CD4-positive, alpha-beta T cell treated with Interleukin-6 for 4 hours (primary cell): Measurements from ENCODE around the gene FAM149A.

Experiments used
- DNase-seq: peaks from one replicate; pipeline ENCODE4 v3.0.0-alpha.2; 2020; ENCODE audit warnings: mixed read lengths

Gene FAM149A

GRCh38 chr4:186105647-186106321 lies 1.3 kb downstream of the FAM149A start:
- no peak for DNase-seq

- DNase-seq = no peak
These were observed 3.4 kb downstream of the FAM149A start for GRCh38 chr4:186107947-186108346.

GRCh38 chr4:186108391-186108790 lies 3.9 kb downstream of the FAM149A start:
- no peak for DNase-seq

- DNase-seq = no peak
These were observed 4.7 kb downstream of the FAM149A start for GRCh38 chr4:186109245-186109644.

- no peak for DNase-seq
These were observed 12.2 kb downstream of the FAM149A start for GRCh38 chr4:186116697-186117096.

- no peak for DNase-seq
These were observed 14.1 kb downstream of the FAM149A start for GRCh38 chr4:186118582-186118981.

- no peak for DNase-seq
These were observed 16.6 kb downstream of the FAM149A start for GRCh38 chr4:186121057-186121456.

GRCh38 chr4:186128842-186129241 lies 24.3 kb downstream of the FAM149A start:
- no peak for DNase-seq

- no peak for DNase-seq
These were observed 27.4 kb downstream of the FAM149A start for GRCh38 chr4:186131935-186132334.

- DNase-seq = peak; percentile 12
These were observed 28.2 kb downstream of the FAM149A start for GRCh38 chr4:186132577-186133242.

- no peak for DNase-seq
These were observed 29.8 kb downstream of the FAM149A start for GRCh38 chr4:186134257-186134656.

- no peak for DNase-seq
These were observed 30.4 kb downstream of the FAM149A start for GRCh38 chr4:186134861-186135260.

GRCh38 chr4:186137196-186137794 lies 32.8 kb downstream of the FAM149A start:
- DNase-seq = no peak

GRCh38 chr4:186144198-186144945 lies 39.9 kb downstream of the FAM149A start:
- no peak for DNase-seq

- DNase-seq = no peak
These were observed 40.6 kb downstream of the FAM149A start for GRCh38 chr4:186144946-186145569.

- no peak for DNase-seq
These were observed 42.0 kb downstream of the FAM149A start for GRCh38 chr4:186146458-186146857.

- DNase-seq = no peak
These were observed 44.0 kb downstream of the FAM149A start for GRCh38 chr4:186148336-186148975.

- DNase-seq = peak; percentile 37
These were observed 45.4 kb downstream of the FAM149A start for GRCh38 chr4:186149872-186150271.

- DNase-seq = no peak
These were observed 46.4 kb downstream of the FAM149A start for GRCh38 chr4:186150926-186151325.

GRCh38 chr4:186151499-186151898 lies 47.0 kb downstream of the FAM149A start:
- no peak for DNase-seq

GRCh38 chr4:186158021-186158813 lies 53.7 kb downstream of the FAM149A start:
- DNase-seq = no peak

GRCh38 chr4:186158966-186159365 lies 54.5 kb downstream of the FAM149A start:
- no peak for DNase-seq
